Caco-2 (cell line): ENCODE data around the gene COL21A1. TPM values are rescaled to one million over a fixed set of nuclear protein-coding genes. Genes with fewer than 3 reads are reported as not detected.

Experiments used
- BruUV-seq: library from RNA; stranded (reverse); fragments of 400-500 nt; replicated peaks from 2 replicates; lab custom pipeline; 2021; lab: Mats Ljungman, UMichigan
- CTCF ChIA-PET: fragments of 300-600 bp; sonication (Branson Sonifier 250); formaldehyde crosslinking; loops from one replicate; lab custom pipeline; 2022; ENCODE audit warnings: antibody characterized with exemption; lab: Charles Lee
- POLR2A ChIA-PET: fragments of 300-600 bp; sonication (Branson Sonifier 250); formaldehyde crosslinking; loops from one replicate; lab custom pipeline; 2022; ENCODE audit warnings: antibody characterized with exemption; lab: Charles Lee
- DNase-seq, 2 experiments: peaks; one replicate each; pipeline versions ENCODE4 v3.0.0 to v3.0.0-alpha.2; 2020 to 2022
- H3K27me3 ChIP-seq: replicated peaks from 2 replicates; pipeline ENCODE4 v1.6.0; 2011; ENCODE audit warnings: low read length; ENCODE audit not compliant: control insufficient read depth, insufficient read depth
- H3K36me3 ChIP-seq: 2 replicates; pipeline ENCODE4 v1.5.1; 2011; ENCODE audit warnings: low read length; ENCODE audit not compliant: control insufficient read depth, insufficient read depth
- H3K4me1 ChIP-seq: fragments of 250-450 bp; sonication (Bioruptor Pico); 2 replicates; pipeline ENCODE4 v1.5.1; 2020; ENCODE audit warnings: mild to moderate bottlenecking
- H3K4me3 ChIP-seq: 2 replicates; pipeline ENCODE4 v1.5.1; 2011; ENCODE audit warnings: low read depth, mild to moderate bottlenecking, control low read depth, low read length
- H3K9me3 ChIP-seq: fragments of 250-450 bp; sonication (Bioruptor Pico); 2 replicates; pipeline ENCODE4 v1.5.1; 2020; ENCODE audit warnings: mild to moderate bottlenecking, moderate library complexity
- H3K27ac Mint-ChIP-seq: one replicate; pipeline ENCODE4 v1.8.0; 2022; ENCODE audit warnings: mixed read lengths; ENCODE audit not compliant: unreplicated experiment
- H3K27me3 Mint-ChIP-seq: one replicate; pipeline ENCODE4 v1.8.0; 2022; ENCODE audit warnings: mixed read lengths; ENCODE audit not compliant: insufficient read depth, unreplicated experiment
- H3K36me3 Mint-ChIP-seq: one replicate; pipeline ENCODE4 v1.8.0; 2022; ENCODE audit warnings: mild to moderate bottlenecking, mixed read lengths; ENCODE audit not compliant: insufficient read depth, unreplicated experiment
- H3K4me1 Mint-ChIP-seq: one replicate; pipeline ENCODE4 v1.8.0; 2022; ENCODE audit warnings: low read depth, mixed read lengths; ENCODE audit not compliant: unreplicated experiment
- H3K4me3 Mint-ChIP-seq: one replicate; pipeline ENCODE4 v1.8.0; 2022; ENCODE audit warnings: mild to moderate bottlenecking, moderate library complexity, mixed read lengths; ENCODE audit not compliant: unreplicated experiment
- H3K9me3 Mint-ChIP-seq: one replicate; pipeline ENCODE4 v1.8.0; 2022; ENCODE audit warnings: mixed read lengths; ENCODE audit not compliant: unreplicated experiment
- CTCF ChIP-seq, 2 experiments: fragments of 200-600 bp in 1 of 2; IDR thresholded peaks; 1 replicate in 1 of 2; 2 replicates in 1 of 2; pipeline versions ENCODE4 v1.5.1 to v1.8.0; 2011 to 2022; ENCODE audit warnings: antibody characterized with exemption in 1 of 2, control low read depth in 1 of 2, inconsistent platforms in 1 of 2, low read depth in 1 of 2, low read length in 1 of 2, mild to moderate bottlenecking in 1 of 2, moderate library complexity in 1 of 2; ENCODE audit not compliant: insufficient read depth in 1 of 2, severe bottlenecking in 1 of 2, unreplicated experiment in 1 of 2
- intact Hi-C: fragments of 100-400 bp; cut with micrococcal nuclease; formaldehyde crosslinking; loops from one replicate; pipeline ENCODE4 v1.10.0; 2022; ENCODE audit not compliant: unreplicated experiment
- total RNA-seq: library from RNA; stranded (reverse); gene quantifications from 2 replicates; pipeline ENCODE4 v1.2.3, GENCODE V29; 2022

The COL21A1 gene
- total RNA-seq, 1 experiment from 2014 or later = 1.3 TPM

GRCh38 chr6:56024931-56025330 is 222.4 kb downstream of the COL21A1 start:
- no peaks in the 10 kb centered on the region for H3K9me3 Mint-ChIP-seq
- H3K4me3 Mint-ChIP-seq = no peak overlapping the region
- POLR2A ChIA-PET = no interaction called here
- Histone ChIP-seq H3K36me3 (no peaks in the 10 kb centered on the region), H3K4me3 (no peak overlapping the region), H3K9me3 (no peaks in the 10 kb centered on the region), H3K27me3 (no peaks in the 10 kb centered on the region), H3K4me1 (no peaks in the 10 kb centered on the region)
- H3K4me1 Mint-ChIP-seq = no peaks in the 10 kb centered on the region
- DNase-seq = no peak
- BruUV-seq = no TSS peak
- intact Hi-C loops = loop anchor here (10.0 kb wide), 1 partner anchor 190 kb away; no protein-coding TSS in a partner anchor
- H3K27me3 Mint-ChIP-seq = peaks cover 3% of the 10 kb centered on the region
- no peak for TF ChIP-seq CTCF (IDR thresholded peaks at IDR 0.05; ENCODE audit: insufficient read depth in 1 of 2, low read depth in 1 of 2, low read length in 1 of 2, severe bottlenecking in 1 of 2, unreplicated experiment in 1 of 2)
- CTCF ChIA-PET = no interaction called here
- no peak overlapping the region for H3K27ac Mint-ChIP-seq
- no peaks in the 10 kb centered on the region for H3K36me3 Mint-ChIP-seq

GRCh38 chr6:56023829-56024228 is 223.6 kb downstream of the COL21A1 start:
- intact Hi-C loops = loop anchor here (2.0 to 10.0 kb wide), 2 partner anchors 43 to 191 kb away; no protein-coding TSS in a partner anchor
- H3K4me3 ChIP-seq = no peak overlapping the region
- CTCF ChIA-PET = no interaction called here
- H3K4me1 ChIP-seq = no peaks in the 10 kb centered on the region
- BruUV-seq = no TSS peak
- Mint-ChIP-seq H3K4me1 (no peaks in the 10 kb centered on the region), H3K4me3 (no peak overlapping the region), H3K9me3 (no peaks in the 10 kb centered on the region), H3K27me3 (peaks cover 3% of the 10 kb centered on the region), H3K36me3 (no peaks in the 10 kb centered on the region), H3K27ac (no peak overlapping the region)
- TF ChIP-seq CTCF (IDR thresholded peaks at IDR 0.05; ENCODE audit: insufficient read depth in 1 of 2, low read depth in 1 of 2, low read length in 1 of 2, severe bottlenecking in 1 of 2, unreplicated experiment in 1 of 2) = no peak
- no peaks in the 10 kb centered on the region for H3K9me3 ChIP-seq
- no peak for DNase-seq
- no peaks in the 10 kb centered on the region for H3K27me3 ChIP-seq
- no peaks in the 10 kb centered on the region for H3K36me3 ChIP-seq
- POLR2A ChIA-PET = no interaction called here

GRCh38 chr6:56022678-56023077 is 224.7 kb downstream of the COL21A1 start:
- Mint-ChIP-seq H3K4me3 (no peak overlapping the region), H3K9me3 (no peaks in the 10 kb centered on the region), H3K36me3 (no peaks in the 10 kb centered on the region), H3K27me3 (peaks cover 3% of the 10 kb centered on the region), H3K4me1 (no peaks in the 10 kb centered on the region), H3K27ac (no peak overlapping the region)
- H3K4me1 ChIP-seq = no peaks in the 10 kb centered on the region
- no peaks in the 10 kb centered on the region for H3K27me3 ChIP-seq
- BruUV-seq = no TSS peak
- DNase-seq = no peak
- intact Hi-C loops = loop anchor here (1.0 to 10.0 kb wide), 3 partner anchors 42 to 270 kb away; no protein-coding TSS in a partner anchor
- TF ChIP-seq CTCF (IDR thresholded peaks at IDR 0.05; ENCODE audit: insufficient read depth in 1 of 2, low read depth in 1 of 2, low read length in 1 of 2, severe bottlenecking in 1 of 2, unreplicated experiment in 1 of 2) = no peak
- no peaks in the 10 kb centered on the region for H3K9me3 ChIP-seq
- no peaks in the 10 kb centered on the region for H3K36me3 ChIP-seq
- no peak overlapping the region for H3K4me3 ChIP-seq
- ChIA-PET POLR2A (no interaction called here), CTCF (no interaction called here)
